Transverse colon (tissue), 4 donors: ENCODE data around the gene MLLT1.

Experiments used
- CTCF ChIP-seq, 5 experiments: fragments of 200-600 bp in 3 of 5; fragments of 450-650 bp in 2 of 5; sonication (generic) in 3 of 5; IDR thresholded peaks; 1 replicate in 2 of 5; 2 replicates in 3 of 5; pipeline ENCODE4 v1.5.1; 2016 to 2017; ENCODE audit warnings: antibody characterized with exemption in 5 of 5, inconsistent platforms in 3 of 5, mild to moderate bottlenecking in 2 of 5, moderate library complexity in 1 of 5
- POLR2AphosphoS5 ChIP-seq, 3 donors: sonication (generic); formaldehyde crosslinking; IDR thresholded peaks; one replicate each; pipeline ENCODE4 v1.6.1; 2016; ENCODE audit warnings: antibody characterized with exemption in 3 of 3

DNA sequence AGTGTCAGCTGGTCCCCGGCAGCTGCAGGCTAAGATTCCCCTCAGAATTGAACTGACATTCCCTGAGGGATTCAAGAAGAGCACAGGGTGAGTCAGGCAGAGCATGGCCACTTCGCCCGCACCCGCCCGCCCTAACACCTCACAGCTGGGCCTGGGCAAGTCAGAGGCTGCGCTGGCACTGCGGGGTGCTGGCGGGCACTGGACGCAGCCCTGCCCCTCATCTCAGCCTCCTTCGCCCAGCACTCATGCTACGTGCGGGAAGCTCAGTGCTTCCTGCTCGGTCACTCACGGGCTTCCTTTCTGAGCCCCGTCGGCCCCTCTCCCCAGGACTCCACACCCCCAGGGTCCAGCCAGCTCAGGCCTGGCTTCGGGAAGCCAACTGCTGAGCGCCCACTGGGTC, 56.9 kb downstream of the MLLT1 start:
- TF ChIP-seq CTCF (IDR thresholded peaks at IDR 0.05) = no peak
- TF ChIP-seq POLR2AphosphoS5 (IDR thresholded peaks at IDR 0.05) = no peak
